Activated B cell treated with CpG ODN at 0.5 μM for 24 hours (primary cell): Measurements from ENCODE around the gene MAP6. TPM values are rescaled to one million over a fixed set of nuclear protein-coding genes. Genes with fewer than 3 reads are reported as not detected.
"Not testable (repeated sequence)": the region's sequence is repeated elsewhere in the genome, so short reads cannot be mapped to it uniquely, and the experiment has no call there.

Experiments used
- ATAC-seq: fragments of 200-7000 bp; cut with Tn5 transposase; one replicate; pipeline ENCODE4 v1.10.0; 2021; ENCODE audit warnings: low read depth, mild to moderate bottlenecking, moderate library complexity
- CTCF ChIA-PET: fragments of 350-600 bp; sonication (Branson Sonifier 250); formaldehyde crosslinking; loops from one replicate; lab custom pipeline; 2021; ENCODE audit warnings: antibody characterized with exemption; lab: Charles Lee
- POLR2A ChIA-PET: fragments of 350-600 bp; sonication (Branson Sonifier 250); formaldehyde crosslinking; loops from one replicate; lab custom pipeline; 2021; ENCODE audit warnings: antibody characterized with exemption; lab: Charles Lee
- DNase-seq: peaks from one replicate; pipeline ENCODE4 v3.0.0; 2022
- H3K27ac Mint-ChIP-seq: one replicate; pipeline ENCODE4 v1.8.0; 2020; ENCODE audit warnings: mixed read lengths
- H3K27me3 Mint-ChIP-seq: one replicate; pipeline ENCODE4 v1.8.0; 2021; ENCODE audit warnings: mixed read lengths
- H3K36me3 Mint-ChIP-seq: one replicate; pipeline ENCODE4 v1.8.0; 2021; ENCODE audit warnings: low read depth, mixed read lengths
- H3K4me1 Mint-ChIP-seq: one replicate; pipeline ENCODE4 v1.8.0; 2021; ENCODE audit warnings: mixed read lengths
- H3K4me3 Mint-ChIP-seq: one replicate; pipeline ENCODE4 v1.8.0; 2020; ENCODE audit warnings: mild to moderate bottlenecking, mixed read lengths
- H3K9me3 Mint-ChIP-seq: one replicate; pipeline ENCODE4 v1.8.0; 2020; ENCODE audit warnings: mixed read lengths
- intact Hi-C: fragments of 100-400 bp; cut with micrococcal nuclease; formaldehyde crosslinking; loops from one replicate; pipeline ENCODE4 v1.15.1; 2024
- total RNA-seq: library from RNA; stranded (reverse); gene quantifications from 2 replicates; pipeline ENCODE4 v1.2.3, GENCODE V29; 2022
- TF ChIP-seq, protein P1 (sequence below): fragments of 200-600 bp; IDR thresholded peaks from one replicate; pipeline ENCODE4 v1.8.0; 2022; ENCODE audit warnings: antibody characterized with exemption, mild to moderate bottlenecking

Gene MAP6
- total RNA-seq, 1 donor from 2014 or later, result 0.40 TPM

DNA sequence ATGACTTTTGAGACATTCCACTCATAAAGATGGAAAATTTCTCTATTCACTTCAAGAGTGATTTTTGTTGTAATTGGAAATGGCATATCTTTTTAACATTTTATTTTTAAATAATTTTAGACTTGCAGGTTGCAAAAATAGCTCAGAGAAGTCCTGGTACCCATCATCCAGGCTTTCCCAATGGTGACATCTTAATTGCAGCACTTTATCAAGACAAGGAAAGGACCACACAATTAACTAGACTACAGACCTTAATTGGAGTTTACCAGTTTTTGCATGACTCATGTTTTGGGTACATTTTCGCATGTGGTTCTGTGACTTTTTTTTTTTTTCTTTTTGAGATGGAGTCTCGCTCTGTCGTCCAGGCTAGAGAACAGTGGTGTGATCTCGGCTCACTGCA, 23.0 kb upstream of the MAP6 start:
- Mint-ChIP-seq H3K27ac (peak overlapping the region; percentile 25), H3K36me3 (no peaks in the 10 kb centered on the region), H3K4me1 (peaks cover 40% of the 10 kb centered on the region), H3K9me3 (peaks cover under 1% of the 10 kb centered on the region), H3K27me3 (peaks cover 3% of the 10 kb centered on the region), H3K4me3 (no peak overlapping the region)
- ChIA-PET POLR2A (interaction anchor here (0.7 kb wide), 1 partner anchor 292 kb away, joined by 3 read pairs; no protein-coding TSS in a partner anchor), CTCF (no interaction called here)
- intact Hi-C loops, result loop anchor here (2.0 kb wide), 3 partner anchors 15 to 981 kb away; no protein-coding TSS in a partner anchor
- TF ChIP-seq, protein P1, sequence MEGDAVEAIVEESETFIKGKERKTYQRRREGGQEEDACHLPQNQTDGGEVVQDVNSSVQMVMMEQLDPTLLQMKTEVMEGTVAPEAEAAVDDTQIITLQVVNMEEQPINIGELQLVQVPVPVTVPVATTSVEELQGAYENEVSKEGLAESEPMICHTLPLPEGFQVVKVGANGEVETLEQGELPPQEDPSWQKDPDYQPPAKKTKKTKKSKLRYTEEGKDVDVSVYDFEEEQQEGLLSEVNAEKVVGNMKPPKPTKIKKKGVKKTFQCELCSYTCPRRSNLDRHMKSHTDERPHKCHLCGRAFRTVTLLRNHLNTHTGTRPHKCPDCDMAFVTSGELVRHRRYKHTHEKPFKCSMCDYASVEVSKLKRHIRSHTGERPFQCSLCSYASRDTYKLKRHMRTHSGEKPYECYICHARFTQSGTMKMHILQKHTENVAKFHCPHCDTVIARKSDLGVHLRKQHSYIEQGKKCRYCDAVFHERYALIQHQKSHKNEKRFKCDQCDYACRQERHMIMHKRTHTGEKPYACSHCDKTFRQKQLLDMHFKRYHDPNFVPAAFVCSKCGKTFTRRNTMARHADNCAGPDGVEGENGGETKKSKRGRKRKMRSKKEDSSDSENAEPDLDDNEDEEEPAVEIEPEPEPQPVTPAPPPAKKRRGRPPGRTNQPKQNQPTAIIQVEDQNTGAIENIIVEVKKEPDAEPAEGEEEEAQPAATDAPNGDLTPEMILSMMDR, result no peak
- ATAC-seq, result no peak
- DNase-seq, result no peak

DNA sequence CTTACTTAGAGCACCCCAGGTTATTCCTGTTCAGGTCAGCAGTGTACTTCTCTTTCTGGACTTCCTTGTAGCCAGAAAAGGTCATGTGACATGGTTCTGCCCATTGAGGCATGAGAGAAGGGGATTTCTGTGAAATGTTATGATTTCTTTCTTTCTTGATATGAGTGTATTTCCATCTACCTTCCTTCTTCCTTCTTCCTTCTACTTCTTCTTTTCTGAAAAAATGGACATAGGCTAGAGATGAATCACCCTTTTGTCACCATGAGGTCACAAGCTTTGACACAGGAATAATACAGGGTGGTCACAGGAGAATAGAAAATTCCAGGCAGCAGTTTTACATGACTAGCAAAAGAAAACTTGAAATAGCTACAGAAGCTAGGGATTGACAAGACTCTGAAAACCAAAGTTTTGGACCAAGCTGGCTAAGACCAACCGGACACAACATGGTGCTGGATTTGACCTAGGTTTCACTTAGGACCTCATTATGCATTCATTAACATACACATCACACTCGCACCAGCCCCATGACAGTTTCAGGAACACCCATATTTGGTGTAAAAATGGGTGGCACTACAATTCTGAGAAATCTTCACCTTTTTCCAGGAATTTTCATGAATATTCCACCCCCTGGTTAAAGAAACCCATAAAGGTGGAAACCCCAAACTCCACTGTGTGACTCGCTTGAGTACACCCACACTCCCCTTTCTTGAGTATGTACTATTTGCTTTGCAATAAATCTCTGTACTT, 21.2 kb upstream of the MAP6 start:
- ChIA-PET POLR2A (interaction anchor here (0.7 to 1.3 kb wide), 2 partner anchors 16 to 125 kb away, joined by 3 read pairs; partner anchors contain the start of gene UVRAG), CTCF (interaction anchor here (1.8 kb wide), 1 partner anchor 15 kb away, joined by 6 read pairs; no protein-coding TSS in a partner anchor)
- H3K9me3 Mint-ChIP-seq, result peaks cover 16% of the 10 kb centered on the region
- no peak for DNase-seq
- peaks cover 4% of the 10 kb centered on the region for H3K27me3 Mint-ChIP-seq
- intact Hi-C loops, result loop anchor here (1.0 to 2.0 kb wide), 7 partner anchors 17 to 983 kb away; partner anchors contain the start of genes DGAT2 and MAP6
- TF ChIP-seq, protein P1, result no peak
- peak; percentile 87 for ATAC-seq
- peaks cover 4% of the 10 kb centered on the region for H3K36me3 Mint-ChIP-seq
- peak overlapping the region; percentile 94 for H3K27ac Mint-ChIP-seq
- peaks cover 40% of the 10 kb centered on the region for H3K4me1 Mint-ChIP-seq
- H3K4me3 Mint-ChIP-seq, result peak overlapping the region; percentile 69

DNA sequence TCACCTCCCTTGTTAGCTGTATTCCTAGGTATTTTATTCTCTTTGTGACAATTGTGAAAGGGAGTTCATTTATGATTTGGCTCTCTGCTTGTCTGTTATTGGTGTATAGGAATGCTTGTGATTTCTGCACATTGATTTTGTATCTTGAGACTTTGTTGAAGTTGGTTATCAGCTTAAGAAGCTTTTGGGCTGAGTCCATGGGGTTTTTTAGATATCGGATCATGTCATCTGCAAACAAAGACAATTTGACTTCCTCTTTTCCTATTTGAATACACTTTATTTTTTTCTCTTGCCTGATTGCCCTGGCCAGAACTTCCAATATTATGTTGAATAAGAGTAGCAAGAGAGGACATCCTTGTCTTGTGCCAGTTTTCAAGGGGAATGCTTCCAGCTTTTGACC, 15.0 kb upstream of the MAP6 start:
- DNase-seq, ATAC-seq, intact Hi-C loops, H3K27ac Mint-ChIP-seq, POLR2A ChIA-PET, H3K27me3 Mint-ChIP-seq, H3K4me3 Mint-ChIP-seq, H3K36me3 Mint-ChIP-seq, CTCF ChIA-PET: not testable (repeated sequence)
- H3K9me3 Mint-ChIP-seq, result peaks cover 24% of the 10 kb centered on the region
- H3K4me1 Mint-ChIP-seq, result peaks cover 12% of the 10 kb centered on the region

DNA sequence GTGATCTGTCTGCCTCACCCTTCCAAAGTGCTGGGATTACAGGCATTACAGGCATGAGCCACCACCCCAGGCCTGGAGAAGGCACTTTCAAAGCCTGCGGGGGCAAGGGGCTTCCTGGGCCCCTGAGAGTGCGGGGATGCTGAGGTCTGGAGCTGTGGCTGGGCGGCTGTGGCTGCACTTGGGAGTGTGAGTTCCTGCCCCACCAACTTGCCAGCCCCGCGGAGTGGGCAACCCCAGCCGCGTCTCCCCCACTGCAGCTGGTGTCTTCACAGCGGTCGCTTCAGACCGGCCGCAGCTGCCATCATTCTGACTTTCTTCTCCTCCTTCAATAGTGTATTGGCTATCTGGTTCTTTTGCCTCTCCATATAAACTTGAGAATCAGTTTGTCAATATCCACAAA, 10.7 kb upstream of the MAP6 start:
- ChIA-PET CTCF (no interaction called here), POLR2A (no interaction called here)
- DNase-seq (no peak), ATAC-seq (no peak)
- H3K4me1 Mint-ChIP-seq, result peaks cover 6% of the 10 kb centered on the region
- no peak overlapping the region for H3K4me3 Mint-ChIP-seq
- H3K27me3 Mint-ChIP-seq, result peaks cover 2% of the 10 kb centered on the region
- H3K9me3 Mint-ChIP-seq, result peaks cover 6% of the 10 kb centered on the region
- intact Hi-C loops, result no loop called here
- no peak overlapping the region for H3K27ac Mint-ChIP-seq
- TF ChIP-seq, protein P1, result no peak
- H3K36me3 Mint-ChIP-seq, result no peaks in the 10 kb centered on the region

DNA sequence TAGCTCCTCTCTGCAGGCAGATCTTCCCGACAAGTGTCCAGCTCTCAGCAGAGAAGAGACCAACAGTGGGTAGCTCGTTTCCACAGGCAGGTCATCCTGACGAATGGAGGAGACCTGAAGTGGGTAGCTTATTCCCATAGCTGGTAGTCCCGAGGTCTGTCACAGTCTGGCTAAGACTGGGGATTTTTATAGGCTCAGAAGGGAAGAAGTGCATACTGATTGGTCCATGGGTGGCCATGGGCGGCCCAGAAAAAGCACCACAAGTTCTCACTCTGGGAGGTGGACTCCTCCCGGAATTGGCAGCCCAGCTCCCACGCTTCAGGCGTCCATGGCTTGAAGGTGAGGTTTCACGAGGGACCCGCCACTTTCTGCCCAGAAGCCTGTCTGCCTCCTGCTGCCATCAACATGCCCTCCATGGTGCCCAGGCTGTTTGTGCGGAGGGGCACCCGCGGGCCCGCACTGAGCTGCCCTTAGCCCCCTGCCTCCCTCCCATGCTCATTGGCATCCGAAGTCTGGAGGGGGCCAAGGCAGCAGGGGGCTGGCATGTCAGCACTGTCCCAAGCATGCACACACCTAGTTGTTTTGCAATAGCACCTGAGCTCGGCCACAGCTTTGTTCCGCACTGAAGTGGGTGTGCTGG, 9.9 kb upstream of the MAP6 start:
- intact Hi-C loops, result no loop called here
- ATAC-seq (no peak), DNase-seq (no peak)
- CTCF ChIA-PET, result interaction anchor here (1.3 kb wide), 1 partner anchor 27 kb away, joined by 3 read pairs; no protein-coding TSS in a partner anchor
- POLR2A ChIA-PET, result interaction anchor here (0.7 to 1.3 kb wide), 2 partner anchors 11 to 81 kb away, joined by 3 to 4 read pairs; partner anchors contain the start of gene MAP6
- Mint-ChIP-seq H3K9me3 (peaks cover 10% of the 10 kb centered on the region), H3K4me1 (peaks cover 1% of the 10 kb centered on the region), H3K27me3 (peaks cover 2% of the 10 kb centered on the region), H3K36me3 (no peaks in the 10 kb centered on the region), H3K4me3 (no peak overlapping the region), H3K27ac (no peak overlapping the region)
- TF ChIP-seq, protein P1, result no peak
